Heart right ventricle (tissue), 16 donors: ENCODE data around the gene FAT2. TPM values are rescaled to one million over a fixed set of nuclear protein-coding genes. Genes with fewer than 3 reads are reported as not detected.
"Not testable (repeated sequence)": the region's sequence is repeated elsewhere in the genome, so short reads cannot be mapped to it uniquely, and the experiment has no call there.

Source experiments
- ATAC-seq, 8 donors: fragments of 200-7000 bp; cut with Tn5 transposase; one replicate each; pipeline ENCODE4 v1.9.1; 2020; ENCODE audit warnings: mild to moderate bottlenecking in 8 of 8, moderate library complexity in 8 of 8, moderate number of reproducible peaks in 1 of 8
- DNase-seq, 2 donors: peaks; one replicate each; pipeline ENCODE4 v3.0.0-alpha.2; 2020
- H3K27ac ChIP-seq, 10 donors: fragments of 200-600 bp; sonication (generic) in 2 of 10; one replicate each; pipeline versions ENCODE4 v1.5.0 to v1.8.0; 2020 to 2022; ENCODE audit warnings: mild to moderate bottlenecking in 3 of 10
- H3K27me3 ChIP-seq, 7 donors: fragments of 200-600 bp; one replicate each; pipeline ENCODE4 v1.8.0; 2021 to 2022; ENCODE audit warnings: mild to moderate bottlenecking in 2 of 7
- H3K36me3 ChIP-seq, 9 donors: fragments of 200-600 bp; sonication (generic) in 1 of 9; one replicate each; pipeline versions ENCODE4 v1.5.0 to v1.8.0; 2020 to 2022; ENCODE audit warnings: mild to moderate bottlenecking in 2 of 9
- H3K4me1 ChIP-seq, 9 donors: fragments of 200-600 bp; sonication (generic) in 1 of 9; one replicate each; pipeline versions ENCODE4 v1.5.0 to v1.8.0; 2020 to 2022; ENCODE audit warnings: mild to moderate bottlenecking in 4 of 9
- H3K4me3 ChIP-seq, 10 donors: fragments of 200-600 bp; sonication (generic) in 2 of 10; one replicate each; pipeline versions ENCODE4 v1.5.0 to v1.8.0; 2020 to 2022; ENCODE audit warnings: mild to moderate bottlenecking in 7 of 10, moderate library complexity in 2 of 10
- H3K9me3 ChIP-seq, 11 donors: fragments of 200-600 bp in 10 of 11; sonication (generic) in 2 of 11; one replicate each; pipeline versions ENCODE4 v1.5.0 to v1.8.0; 2013 to 2022; ENCODE audit warnings: mild to moderate bottlenecking in 2 of 11, control low read depth in 1 of 11, moderate library complexity in 1 of 11
- CTCF ChIP-seq, 9 donors: fragments of 200-600 bp; sonication (generic) in 2 of 9; IDR thresholded peaks; one replicate each; pipeline versions ENCODE4 v1.5.0 to v1.8.0; 2021 to 2022; ENCODE audit warnings: antibody characterized with exemption in 9 of 9, mild to moderate bottlenecking in 5 of 9, moderate library complexity in 1 of 9
- WGBS, 2 donors: extraction: QIAGEN DNeasy Blood & Tissue Kit; methylation state at CpG; one replicate each; pipeline ENCODE4 v1.1.7; 2013; ENCODE audit warnings: inconsistent platforms in 1 of 2; 5-methylcytosine and 5-hydroxymethylcytosine counted together
- intact Hi-C, 10 donors: fragments of 100-400 bp; cut with DNase I; formaldehyde crosslinking; loops; one replicate each; pipeline versions ENCODE4 v1.11.1 to v1.14.2; 2022
- polyA plus RNA-seq, 2 donors: library from polyadenylated mRNA; stranded (reverse); fragments of 200-250 nt; gene quantifications; one replicate each; pipeline ENCODE4 v1.2.3, GENCODE V29; 2013
- total RNA-seq, 10 donors: library from RNA; stranded (reverse); fragmentation: NEBNext Ultra II Directional in 3 of 10; extraction: Animal tissue kit (Norgen Biotek cat#: 25700) in 3 of 10; gene quantifications; one replicate each; pipeline versions ENCODE4 v1.2.1 to v1.2.4, GENCODE V29; 2021 to 2023
- donor health status: Arrhythmogenic right ventricular cardiomyopathy.
- donor health status: ischemic (EF 13 %, LVEDD 7.1; RV severe dilation, severe dysfunction).
- donor health status: healthy with polysubstance abuse.
- donor health status: DM: no; HTN: yes; CAD: no.
- donor health status: DM: no; HTN: no; CAD: no.
- donor health status: ischemic (EF 25% LVEDD 6.9; RV normal size, moderate dysfunction).
- donor health status: ischemic (EF 25% LVEDD 5.7; RV mildly dilated, moderate dysfunction).
- donor health status: healthy.
- donor health status: DM: yes; HTN: yes; CAD: no.
- donor health status: Ischemic cardiomyopathy.
- donor health status: ischemic (EF 35%, LVEDD 5.7; RV mildly dilated, moderate dysfunction).
- donor health status: nonischemic (EF 11% LVEDD 7.7; RV severe dilation, severe dysfunction).
- donor health status: DM: yes; HTN: yes; CAD: no.
- donor health status: PGD.
- donor health status: ischemic (EF 29% LVEDD 5.4; RV normal size, mild dysfunction).
- donor health status: nonischemic (EF 23%, LVEDD 6.1; RV moderate dilation, normal function).

The FAT2 gene
- total and polyA plus RNA-seq, 12 donors = 0.01 to 0.13 (median 0.02) TPM; not detected in 4

- TF ChIP-seq CTCF (IDR thresholded peaks at IDR 0.05) = no peak
- 69 to 70% methylated on average over 10 of the region's 10 CpGs for WGBS, 2 donors
- H3K36me3 ChIP-seq = no peaks in the 10 kb centered on the region
- H3K4me1 ChIP-seq = peaks cover 0 to 5% (median 0%) of the 10 kb centered on the region in 9 donors
- ATAC-seq (peak in 2 of 8 donors; percentile 57 to 73), DNase-seq (peak in 1 of 2 donors; percentile 29)
- H3K27ac ChIP-seq = no peak overlapping the region
- peaks cover 0 to 4% (median 0%) of the 10 kb centered on the region in 7 donors for H3K27me3 ChIP-seq
- intact Hi-C loops = no loop called here
- no peaks in the 10 kb centered on the region for H3K9me3 ChIP-seq
- no peak overlapping the region for H3K4me3 ChIP-seq
These were observed 5.2 kb downstream of the FAT2 start for GRCh38 chr5:151585970-151586369.

- H3K27ac ChIP-seq, H3K36me3 ChIP-seq, H3K9me3 ChIP-seq, H3K27me3 ChIP-seq, DNase-seq, H3K4me3 ChIP-seq, H3K4me1 ChIP-seq, ATAC-seq, intact Hi-C loops: not testable (repeated sequence)
- WGBS, 2 donors = 58 to 84% methylated on average over 4 of the region's 4 CpGs
These were observed 5.8 kb downstream of the FAT2 start for GRCh38 chr5:151585344-151585743.

- DNase-seq (no peak), ATAC-seq (no peak)
- no peak overlapping the region for H3K4me3 ChIP-seq
- no peaks in the 10 kb centered on the region for H3K9me3 ChIP-seq
- no peak overlapping the region for H3K27ac ChIP-seq
- H3K27me3 ChIP-seq = peaks cover 0 to 4% (median 0%) of the 10 kb centered on the region in 7 donors
- 87 to 92% methylated on average over 14 of the region's 14 CpGs for WGBS, 2 donors
- peaks cover 0 to 3% (median 0%) of the 10 kb centered on the region in 9 donors for H3K4me1 ChIP-seq
- no peaks in the 10 kb centered on the region for H3K36me3 ChIP-seq
- no peak for TF ChIP-seq CTCF (IDR thresholded peaks at IDR 0.05)
- intact Hi-C loops = no loop called here
These were observed 6.8 kb downstream of the FAT2 start for GRCh38 chr5:151584057-151584937.

- no peak overlapping the region for H3K4me3 ChIP-seq
- 58 to 70% methylated on average over 6 of the region's 6 CpGs for WGBS, 2 donors
- intact Hi-C loops = no loop called here
- H3K9me3 ChIP-seq = no peaks in the 10 kb centered on the region
- DNase-seq (no peak), ATAC-seq (no peak)
- H3K27me3 ChIP-seq = peaks cover 0 to 4% (median 0%) of the 10 kb centered on the region in 7 donors
- no peaks in the 10 kb centered on the region for H3K36me3 ChIP-seq
- no peak overlapping the region for H3K27ac ChIP-seq
- no peak for TF ChIP-seq CTCF (IDR thresholded peaks at IDR 0.05)
- peaks cover 0 to 16% (median 0%) of the 10 kb centered on the region in 9 donors for H3K4me1 ChIP-seq
These were observed 9.1 kb downstream of the FAT2 start for GRCh38 chr5:151581812-151582583.
